Fibroblast of pulmonary artery (primary cell): ENCODE data around the gene NAA11.
"Not testable (repeated sequence)": the region's sequence is repeated elsewhere in the genome, so short reads cannot be mapped to it uniquely, and the experiment has no call there.

Experiments used
- DNase-seq: peaks from one replicate; pipeline ENCODE4 v3.0.0-alpha.2; 2010; ENCODE audit warnings: low read depth
- H3K4me3 ChIP-seq: replicated peaks from 2 replicates; pipeline ENCODE4 v1.5.1; 2011; ENCODE audit warnings: low read depth, mild to moderate bottlenecking, control low read depth, low read length, moderate library complexity
- CTCF ChIP-seq: IDR thresholded peaks from 2 replicates; pipeline ENCODE4 v1.5.1; 2011; ENCODE audit warnings: mild to moderate bottlenecking, control low read depth, low read length, inconsistent platforms; ENCODE audit errors: missing control alignments

NAA11 gene

GRCh38 chr4:79290376-79290775, 35.5 kb downstream of the NAA11 start:
- DNase-seq = no peak
- no peak overlapping the region for H3K4me3 ChIP-seq
- TF ChIP-seq CTCF = no peak

- no peak overlapping the region for H3K4me3 ChIP-seq
- TF ChIP-seq CTCF = no peak
- no peak for DNase-seq
Observed at GRCh38 chr4:79288185-79288584, 37.7 kb downstream of the NAA11 start.

GRCh38 chr4:79287718-79288117, 38.1 kb downstream of the NAA11 start:
- H3K4me3 ChIP-seq = no peak overlapping the region
- TF ChIP-seq CTCF = no peak
- no peak for DNase-seq

DNA sequence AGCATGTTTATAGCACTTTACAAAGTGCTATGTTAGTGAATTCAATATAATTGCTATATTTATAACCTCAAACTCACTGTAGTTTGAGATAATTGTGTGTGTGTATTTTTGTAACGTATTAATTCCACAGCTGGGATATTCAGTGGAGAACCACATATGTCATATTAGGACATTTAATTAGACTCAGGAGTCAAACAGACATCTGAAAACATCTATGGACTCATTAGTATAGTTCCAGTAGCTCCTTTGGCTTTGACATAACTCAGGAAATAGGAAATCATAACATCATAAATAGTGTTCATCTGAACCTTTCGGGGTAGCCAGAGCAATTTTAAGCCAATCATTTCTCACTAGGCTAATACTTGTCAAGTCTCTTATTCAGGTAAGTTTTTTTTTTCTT, 38.8 kb downstream of the NAA11 start:
- H3K4me3 ChIP-seq = no peak overlapping the region
- no peak for DNase-seq
- TF ChIP-seq CTCF = no peak

- TF ChIP-seq CTCF = no peak
- no peak overlapping the region for H3K4me3 ChIP-seq
- DNase-seq = no peak
Observed at GRCh38 chr4:79281566-79282359, 44.1 kb downstream of the NAA11 start.

DNA sequence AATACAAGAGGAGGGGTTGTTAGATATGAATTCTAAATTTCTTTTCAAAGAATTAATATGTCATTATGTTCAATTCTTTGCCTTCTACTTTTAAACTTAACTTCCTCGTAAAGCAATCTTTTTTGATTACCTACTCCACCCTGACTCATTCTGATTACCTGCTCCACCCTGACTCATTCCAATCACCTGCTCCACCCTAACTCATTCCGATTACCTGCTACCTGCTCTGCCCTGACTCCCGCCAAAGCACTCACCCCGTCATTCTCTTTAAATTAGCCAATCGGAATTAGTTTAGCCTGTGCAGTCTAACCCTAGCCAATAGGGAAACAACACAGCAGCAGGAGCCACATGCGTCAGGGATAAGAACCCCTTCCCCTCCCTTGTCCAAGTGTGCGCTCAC, 48.4 kb downstream of the NAA11 start:
- not testable (repeated sequence) for H3K4me3 ChIP-seq

DNA sequence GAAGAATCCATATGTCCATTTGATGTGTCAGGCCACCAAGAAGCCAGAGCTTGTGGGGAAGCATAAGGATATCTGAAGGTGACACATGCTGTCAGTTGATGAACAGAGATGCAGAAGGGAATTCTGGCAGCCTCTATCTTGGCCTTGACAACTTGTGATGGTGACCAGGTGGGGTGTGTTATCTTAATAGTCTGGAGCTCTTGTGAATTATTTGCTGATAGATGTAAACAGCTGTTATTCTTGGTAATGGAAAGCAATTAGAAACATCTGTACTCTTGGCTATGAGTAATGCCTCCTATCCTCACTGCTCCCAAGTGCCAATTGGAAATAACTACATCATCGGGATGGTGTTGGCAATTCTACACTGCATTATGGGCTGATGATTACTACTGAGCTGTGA, 51.9 kb downstream of the NAA11 start:
- no peak overlapping the region for H3K4me3 ChIP-seq
- DNase-seq = no peak

More for the DNA sequence above, 48.4 kb downstream of the NAA11 start:
- not testable (repeated sequence) for DNase-seq

More for the DNA sequence above, 51.9 kb downstream of the NAA11 start:
- no peak for TF ChIP-seq CTCF
